WTC11 (cell line): ENCODE results near the gene WLS. TPM values are rescaled to one million over a fixed set of nuclear protein-coding genes. Genes with fewer than 3 reads are reported as not detected.

Experiments used
- ATAC-seq: fragments of 200-7000 bp; cut with Tn5 transposase; 2 replicates; pipeline ENCODE4 v1.10.0; 2021; ENCODE audit warnings: mild to moderate bottlenecking, moderate library complexity
- CTCF ChIA-PET: fragments of 300-600 bp; sonication (Branson Sonifier 250); formaldehyde crosslinking; loops from one replicate; lab custom pipeline; 2021; ENCODE audit warnings: antibody characterized with exemption; lab: Charles Lee
- POLR2A ChIA-PET: fragments of 350-600 bp; sonication (Branson Sonifier 250); formaldehyde crosslinking; loops from one replicate; lab custom pipeline; 2021; ENCODE audit warnings: antibody characterized with exemption; lab: Charles Lee
- DNase-seq: peaks from one replicate; pipeline ENCODE4 v3.0.0; 2021; ENCODE audit warnings: low spot score
- H3K27ac Mint-ChIP-seq: 2 replicates; pipeline ENCODE4 v1.8.0; 2021; ENCODE audit warnings: mixed read lengths
- H3K27me3 Mint-ChIP-seq: 2 replicates; pipeline ENCODE4 v1.8.0; 2021; ENCODE audit warnings: low read depth, mild to moderate bottlenecking, moderate library complexity, mixed read lengths
- H3K36me3 Mint-ChIP-seq: 2 replicates; pipeline ENCODE4 v1.8.0; 2021; ENCODE audit warnings: mixed read lengths
- H3K4me1 Mint-ChIP-seq: 2 replicates; pipeline ENCODE4 v1.8.0; 2022; ENCODE audit warnings: mixed read lengths
- H3K4me3 Mint-ChIP-seq: 2 replicates; pipeline ENCODE4 v1.8.0; 2021; ENCODE audit warnings: mild to moderate bottlenecking, moderate library complexity, mixed read lengths
- H3K9me3 Mint-ChIP-seq: 2 replicates; pipeline ENCODE4 v1.8.0; 2021; ENCODE audit warnings: mixed read lengths
- CBFB ChIP-seq: sonication (generic); formaldehyde crosslinking; IDR thresholded peaks from 2 replicates; pipeline ENCODE4 v1.8.1; 2022; ENCODE audit warnings: mild to moderate bottlenecking, low read depth, missing genetic modification reagents
- ELF4 ChIP-seq: sonication (generic); formaldehyde crosslinking; IDR thresholded peaks from 2 replicates; pipeline ENCODE4 v1.8.1; 2022; ENCODE audit warnings: low read depth, mild to moderate bottlenecking, moderate library complexity, missing genetic modification reagents
- GRHL2 ChIP-seq: fragments of 250-450 bp; sonication (Bioruptor Pico); IDR thresholded peaks from 2 replicates; pipeline ENCODE4 v1.8.0; 2022; ENCODE audit warnings: mild to moderate bottlenecking, moderate library complexity; ENCODE audit not compliant: insufficient replicate concordance, severe bottlenecking
- HMGA2 ChIP-seq: fragments of 250-450 bp; sonication (Bioruptor Pico); IDR thresholded peaks from 2 replicates; pipeline ENCODE4 v1.4.0; 2021; ENCODE audit warnings: mild to moderate bottlenecking, moderate library complexity
- NFE2L1 ChIP-seq: sonication (generic); formaldehyde crosslinking; IDR thresholded peaks from 2 replicates; pipeline ENCODE4 v1.8.1; 2023; ENCODE audit warnings: missing genetic modification reagents
- OVOL2 ChIP-seq: fragments of 250-450 bp; sonication (Bioruptor Pico); IDR thresholded peaks from 2 replicates; pipeline ENCODE4 v1.9.0; 2021; ENCODE audit warnings: mild to moderate bottlenecking, borderline replicate concordance
- SOX15 ChIP-seq: fragments of 250-450 bp; sonication (Bioruptor Pico); IDR thresholded peaks from 2 replicates; pipeline ENCODE4 v1.9.0; 2021; ENCODE audit warnings: mild to moderate bottlenecking
- TCF7 ChIP-seq: sonication (generic); formaldehyde crosslinking; IDR thresholded peaks from 2 replicates; pipeline ENCODE4 v1.8.0; 2022; ENCODE audit warnings: mild to moderate bottlenecking, low read depth, missing genetic modification reagents, moderate library complexity
- ZNF138 ChIP-seq: sonication (generic); formaldehyde crosslinking; conservative IDR thresholded peaks from 2 replicates; pipeline ENCODE4 v1.8.1; 2022; ENCODE audit warnings: mild to moderate bottlenecking, moderate library complexity, missing genetic modification reagents
- ZNF263 ChIP-seq: sonication (generic); formaldehyde crosslinking; IDR thresholded peaks from 2 replicates; pipeline ENCODE4 v1.8.1; 2022; ENCODE audit warnings: low read depth, mild to moderate bottlenecking, moderate library complexity, missing genetic modification reagents
- total RNA-seq: library from RNA; stranded (reverse); gene quantifications from 3 replicates; pipeline ENCODE4 v1.2.3, GENCODE V29; 2021
- TF ChIP-seq, protein P1 (sequence below): fragments of 250-450 bp; sonication (Bioruptor Pico); conservative IDR thresholded peaks from 2 replicates; pipeline ENCODE4 v1.9.0; 2021; ENCODE audit warnings: mild to moderate bottlenecking
- TF ChIP-seq, protein P2 (sequence below): sonication (generic); formaldehyde crosslinking; conservative IDR thresholded peaks from 2 replicates; pipeline ENCODE4 v1.8.1; 2023; ENCODE audit warnings: mild to moderate bottlenecking, low read depth, missing genetic modification reagents, moderate library complexity
- TF ChIP-seq, protein P3 (sequence below): sonication (generic); formaldehyde crosslinking; IDR thresholded peaks from 2 replicates; pipeline ENCODE4 v1.8.1; 2023; ENCODE audit warnings: mild to moderate bottlenecking, missing genetic modification reagents, moderate library complexity
- TF ChIP-seq, protein P4 (sequence below): sonication (generic); formaldehyde crosslinking; IDR thresholded peaks from 2 replicates; pipeline ENCODE4 v1.8.0; 2022; ENCODE audit warnings: mild to moderate bottlenecking, missing genetic modification reagents
- TF ChIP-seq, protein P5 (sequence below): fragments of 250-450 bp; sonication (Bioruptor Pico); IDR thresholded peaks from 2 replicates; pipeline ENCODE4 v1.8.0; 2021; ENCODE audit warnings: mild to moderate bottlenecking
- TF ChIP-seq, protein P6 (sequence below): sonication (generic); formaldehyde crosslinking; IDR thresholded peaks from 2 replicates; pipeline ENCODE4 v1.8.0; 2022; ENCODE audit warnings: missing genetic modification reagents
- TF ChIP-seq, protein P7 (sequence below): sonication (generic); formaldehyde crosslinking; IDR thresholded peaks from 2 replicates; pipeline ENCODE4 v1.8.0; 2023; ENCODE audit warnings: missing genetic modification reagents
- TF ChIP-seq, protein P8 (sequence below): sonication (generic); formaldehyde crosslinking; IDR thresholded peaks from 2 replicates; pipeline ENCODE4 v1.8.1; 2022; ENCODE audit warnings: missing genetic modification reagents, borderline replicate concordance

Gene WLS
- total RNA-seq, 1 experiment from 2014 or later: 4.5 TPM

DNA sequence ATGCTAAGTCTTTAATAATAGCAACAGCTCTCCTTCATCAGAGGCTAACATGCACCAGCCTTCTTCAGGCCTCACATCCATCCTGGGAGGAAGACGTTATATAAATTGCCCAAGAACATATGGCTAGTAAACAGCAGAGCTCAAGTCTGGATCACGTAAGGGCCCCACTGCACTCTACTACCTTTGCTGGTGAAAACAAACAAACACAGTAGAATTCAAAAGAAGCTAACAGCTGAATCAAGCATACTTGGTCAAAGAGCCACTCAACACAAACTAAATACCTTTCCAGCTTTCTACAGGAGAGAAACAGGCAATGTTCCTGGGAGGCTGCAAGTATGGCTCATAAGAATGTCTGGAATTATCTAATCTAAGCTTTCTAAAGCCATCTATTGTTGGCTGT, 66.0 kb downstream of the WLS start:
- DNase-seq (no peak), ATAC-seq (no peak)
- ChIA-PET POLR2A (interaction anchor here (0.5 kb wide), 1 partner anchor 112 kb away, joined by 4 read pairs; no protein-coding TSS in a partner anchor), CTCF (no interaction called here)
- no peak overlapping the region for H3K27ac Mint-ChIP-seq
- H3K9me3 Mint-ChIP-seq: peaks cover 8% of the 10 kb centered on the region
- TF ChIP-seq, protein P1, sequence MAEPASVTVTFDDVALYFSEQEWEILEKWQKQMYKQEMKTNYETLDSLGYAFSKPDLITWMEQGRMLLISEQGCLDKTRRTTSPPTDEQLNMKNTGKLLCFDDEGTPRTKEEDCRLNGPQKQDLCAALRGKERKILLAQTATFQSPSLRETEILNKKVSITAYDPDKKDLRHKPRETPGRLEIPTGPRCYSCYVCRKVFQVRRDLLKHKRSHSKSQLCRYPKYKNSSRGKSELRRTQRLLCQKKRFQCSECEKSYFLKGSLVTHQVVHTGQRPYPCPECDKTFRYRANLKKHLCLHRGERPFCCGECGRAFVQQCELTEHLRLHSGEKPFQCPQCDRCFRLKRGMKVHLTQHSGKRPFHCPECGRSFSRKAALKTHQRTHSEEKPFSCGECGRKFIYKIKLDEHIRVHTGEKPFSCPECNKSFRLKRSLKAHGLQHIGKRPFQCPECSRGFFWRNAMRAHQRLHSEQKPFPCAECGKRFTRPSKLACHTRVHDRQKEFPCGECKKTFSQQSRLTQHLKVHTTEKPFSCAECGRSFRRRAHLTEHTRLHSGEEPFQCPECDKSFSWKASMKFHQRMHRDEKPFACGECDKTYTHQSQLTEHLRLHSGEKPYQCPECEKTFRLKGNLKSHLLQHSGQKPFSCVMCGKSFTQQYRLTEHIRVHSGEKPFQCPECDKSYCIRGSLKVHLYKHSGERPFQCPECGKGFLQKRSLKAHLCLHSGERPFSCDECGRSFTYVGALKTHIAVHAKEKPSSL (CRISPR knock-in tag): no peak
- TF ChIP-seq, protein P2, sequence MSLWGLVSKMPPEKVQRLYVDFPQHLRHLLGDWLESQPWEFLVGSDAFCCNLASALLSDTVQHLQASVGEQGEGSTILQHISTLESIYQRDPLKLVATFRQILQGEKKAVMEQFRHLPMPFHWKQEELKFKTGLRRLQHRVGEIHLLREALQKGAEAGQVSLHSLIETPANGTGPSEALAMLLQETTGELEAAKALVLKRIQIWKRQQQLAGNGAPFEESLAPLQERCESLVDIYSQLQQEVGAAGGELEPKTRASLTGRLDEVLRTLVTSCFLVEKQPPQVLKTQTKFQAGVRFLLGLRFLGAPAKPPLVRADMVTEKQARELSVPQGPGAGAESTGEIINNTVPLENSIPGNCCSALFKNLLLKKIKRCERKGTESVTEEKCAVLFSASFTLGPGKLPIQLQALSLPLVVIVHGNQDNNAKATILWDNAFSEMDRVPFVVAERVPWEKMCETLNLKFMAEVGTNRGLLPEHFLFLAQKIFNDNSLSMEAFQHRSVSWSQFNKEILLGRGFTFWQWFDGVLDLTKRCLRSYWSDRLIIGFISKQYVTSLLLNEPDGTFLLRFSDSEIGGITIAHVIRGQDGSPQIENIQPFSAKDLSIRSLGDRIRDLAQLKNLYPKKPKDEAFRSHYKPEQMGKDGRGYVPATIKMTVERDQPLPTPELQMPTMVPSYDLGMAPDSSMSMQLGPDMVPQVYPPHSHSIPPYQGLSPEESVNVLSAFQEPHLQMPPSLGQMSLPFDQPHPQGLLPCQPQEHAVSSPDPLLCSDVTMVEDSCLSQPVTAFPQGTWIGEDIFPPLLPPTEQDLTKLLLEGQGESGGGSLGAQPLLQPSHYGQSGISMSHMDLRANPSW: no peak
- TF ChIP-seq HMGA2: no peak
- TF ChIP-seq NFE2L1 (CRISPR knock-in tag): no peak
- TF ChIP-seq, protein P3, sequence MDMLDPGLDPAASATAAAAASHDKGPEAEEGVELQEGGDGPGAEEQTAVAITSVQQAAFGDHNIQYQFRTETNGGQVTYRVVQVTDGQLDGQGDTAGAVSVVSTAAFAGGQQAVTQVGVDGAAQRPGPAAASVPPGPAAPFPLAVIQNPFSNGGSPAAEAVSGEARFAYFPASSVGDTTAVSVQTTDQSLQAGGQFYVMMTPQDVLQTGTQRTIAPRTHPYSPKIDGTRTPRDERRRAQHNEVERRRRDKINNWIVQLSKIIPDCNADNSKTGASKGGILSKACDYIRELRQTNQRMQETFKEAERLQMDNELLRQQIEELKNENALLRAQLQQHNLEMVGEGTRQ (CRISPR knock-in tag): no peak
- TF ChIP-seq ZNF263 (CRISPR knock-in tag): no peak
- TF ChIP-seq CBFB (CRISPR knock-in tag): no peak
- TF ChIP-seq ZNF138 (CRISPR knock-in tag): no peak
- TF ChIP-seq GRHL2 (CRISPR knock-in tag): no peak
- TF ChIP-seq SOX15 (CRISPR knock-in tag): no peak
- TF ChIP-seq, protein P4, sequence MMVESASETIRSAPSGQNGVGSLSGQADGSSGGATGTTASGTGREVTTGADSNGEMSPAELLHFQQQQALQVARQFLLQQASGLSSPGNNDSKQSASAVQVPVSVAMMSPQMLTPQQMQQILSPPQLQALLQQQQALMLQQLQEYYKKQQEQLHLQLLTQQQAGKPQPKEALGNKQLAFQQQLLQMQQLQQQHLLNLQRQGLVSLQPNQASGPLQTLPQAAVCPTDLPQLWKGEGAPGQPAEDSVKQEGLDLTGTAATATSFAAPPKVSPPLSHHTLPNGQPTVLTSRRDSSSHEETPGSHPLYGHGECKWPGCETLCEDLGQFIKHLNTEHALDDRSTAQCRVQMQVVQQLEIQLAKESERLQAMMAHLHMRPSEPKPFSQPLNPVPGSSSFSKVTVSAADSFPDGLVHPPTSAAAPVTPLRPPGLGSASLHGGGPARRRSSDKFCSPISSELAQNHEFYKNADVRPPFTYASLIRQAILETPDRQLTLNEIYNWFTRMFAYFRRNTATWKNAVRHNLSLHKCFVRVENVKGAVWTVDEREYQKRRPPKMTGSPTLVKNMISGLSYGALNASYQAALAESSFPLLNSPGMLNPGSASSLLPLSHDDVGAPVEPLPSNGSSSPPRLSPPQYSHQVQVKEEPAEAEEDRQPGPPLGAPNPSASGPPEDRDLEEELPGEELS (CRISPR knock-in tag): no peak
- no peak for TF ChIP-seq OVOL2 (CRISPR knock-in tag)
- TF ChIP-seq, protein P5, sequence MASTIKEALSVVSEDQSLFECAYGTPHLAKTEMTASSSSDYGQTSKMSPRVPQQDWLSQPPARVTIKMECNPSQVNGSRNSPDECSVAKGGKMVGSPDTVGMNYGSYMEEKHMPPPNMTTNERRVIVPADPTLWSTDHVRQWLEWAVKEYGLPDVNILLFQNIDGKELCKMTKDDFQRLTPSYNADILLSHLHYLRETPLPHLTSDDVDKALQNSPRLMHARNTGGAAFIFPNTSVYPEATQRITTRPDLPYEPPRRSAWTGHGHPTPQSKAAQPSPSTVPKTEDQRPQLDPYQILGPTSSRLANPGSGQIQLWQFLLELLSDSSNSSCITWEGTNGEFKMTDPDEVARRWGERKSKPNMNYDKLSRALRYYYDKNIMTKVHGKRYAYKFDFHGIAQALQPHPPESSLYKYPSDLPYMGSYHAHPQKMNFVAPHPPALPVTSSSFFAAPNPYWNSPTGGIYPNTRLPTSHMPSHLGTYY (CRISPR knock-in tag): no peak
- H3K4me3 Mint-ChIP-seq: no peak overlapping the region
- H3K27me3 Mint-ChIP-seq: no peaks in the 10 kb centered on the region; the same call in 1 of the 2 replicates
- H3K36me3 Mint-ChIP-seq: no peaks in the 10 kb centered on the region
- no peaks in the 10 kb centered on the region for H3K4me1 Mint-ChIP-seq

DNA sequence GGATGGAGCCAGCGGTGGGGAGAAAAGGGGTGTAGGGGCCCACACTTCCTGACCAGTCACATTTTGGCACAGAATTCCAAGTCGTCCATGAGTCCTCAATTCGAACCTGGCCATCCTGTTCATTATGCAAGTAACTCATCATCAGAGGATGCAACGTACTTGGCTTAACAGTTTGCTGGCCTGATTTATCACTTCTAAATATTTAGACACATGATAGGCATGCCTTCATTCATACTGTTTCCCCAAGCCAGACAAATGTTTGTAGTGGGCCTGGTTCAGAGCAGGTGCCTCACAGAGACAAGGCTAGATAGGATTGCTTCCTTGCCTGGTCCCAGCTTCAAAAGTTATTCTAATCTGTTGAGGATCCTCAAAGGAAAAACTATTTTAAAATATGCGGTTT, 66.7 kb downstream of the WLS start:
- Mint-ChIP-seq H3K27me3 (no peaks in the 10 kb centered on the region), H3K27ac (no peak overlapping the region), H3K9me3 (peaks cover 1% of the 10 kb centered on the region), H3K4me1 (no peaks in the 10 kb centered on the region), H3K36me3 (no peaks in the 10 kb centered on the region), H3K4me3 (no peak overlapping the region)
- DNase-seq: no peak
- ChIA-PET CTCF (no interaction called here), POLR2A (no interaction called here)
- ATAC-seq: no peak
- TF ChIP-seq, protein P6, sequence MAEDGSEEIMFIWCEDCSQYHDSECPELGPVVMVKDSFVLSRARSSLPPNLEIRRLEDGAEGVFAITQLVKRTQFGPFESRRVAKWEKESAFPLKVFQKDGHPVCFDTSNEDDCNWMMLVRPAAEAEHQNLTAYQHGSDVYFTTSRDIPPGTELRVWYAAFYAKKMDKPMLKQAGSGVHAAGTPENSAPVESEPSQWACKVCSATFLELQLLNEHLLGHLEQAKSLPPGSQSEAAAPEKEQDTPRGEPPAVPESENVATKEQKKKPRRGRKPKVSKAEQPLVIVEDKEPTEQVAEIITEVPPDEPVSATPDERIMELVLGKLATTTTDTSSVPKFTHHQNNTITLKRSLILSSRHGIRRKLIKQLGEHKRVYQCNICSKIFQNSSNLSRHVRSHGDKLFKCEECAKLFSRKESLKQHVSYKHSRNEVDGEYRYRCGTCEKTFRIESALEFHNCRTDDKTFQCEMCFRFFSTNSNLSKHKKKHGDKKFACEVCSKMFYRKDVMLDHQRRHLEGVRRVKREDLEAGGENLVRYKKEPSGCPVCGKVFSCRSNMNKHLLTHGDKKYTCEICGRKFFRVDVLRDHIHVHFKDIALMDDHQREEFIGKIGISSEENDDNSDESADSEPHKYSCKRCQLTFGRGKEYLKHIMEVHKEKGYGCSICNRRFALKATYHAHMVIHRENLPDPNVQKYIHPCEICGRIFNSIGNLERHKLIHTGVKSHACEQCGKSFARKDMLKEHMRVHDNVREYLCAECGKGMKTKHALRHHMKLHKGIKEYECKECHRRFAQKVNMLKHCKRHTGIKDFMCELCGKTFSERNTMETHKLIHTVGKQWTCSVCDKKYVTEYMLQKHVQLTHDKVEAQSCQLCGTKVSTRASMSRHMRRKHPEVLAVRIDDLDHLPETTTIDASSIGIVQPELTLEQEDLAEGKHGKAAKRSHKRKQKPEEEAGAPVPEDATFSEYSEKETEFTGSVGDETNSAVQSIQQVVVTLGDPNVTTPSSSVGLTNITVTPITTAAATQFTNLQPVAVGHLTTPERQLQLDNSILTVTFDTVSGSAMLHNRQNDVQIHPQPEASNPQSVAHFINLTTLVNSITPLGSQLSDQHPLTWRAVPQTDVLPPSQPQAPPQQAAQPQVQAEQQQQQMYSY (CRISPR knock-in tag): no peak
- TF ChIP-seq, protein P7, sequence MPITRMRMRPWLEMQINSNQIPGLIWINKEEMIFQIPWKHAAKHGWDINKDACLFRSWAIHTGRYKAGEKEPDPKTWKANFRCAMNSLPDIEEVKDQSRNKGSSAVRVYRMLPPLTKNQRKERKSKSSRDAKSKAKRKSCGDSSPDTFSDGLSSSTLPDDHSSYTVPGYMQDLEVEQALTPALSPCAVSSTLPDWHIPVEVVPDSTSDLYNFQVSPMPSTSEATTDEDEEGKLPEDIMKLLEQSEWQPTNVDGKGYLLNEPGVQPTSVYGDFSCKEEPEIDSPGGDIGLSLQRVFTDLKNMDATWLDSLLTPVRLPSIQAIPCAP (CRISPR knock-in tag): no peak
- TF ChIP-seq ELF4 (CRISPR knock-in tag) (no peak), GRHL2 (CRISPR knock-in tag) (no peak), TCF7 (CRISPR knock-in tag) (no peak)
- TF ChIP-seq, protein P8, sequence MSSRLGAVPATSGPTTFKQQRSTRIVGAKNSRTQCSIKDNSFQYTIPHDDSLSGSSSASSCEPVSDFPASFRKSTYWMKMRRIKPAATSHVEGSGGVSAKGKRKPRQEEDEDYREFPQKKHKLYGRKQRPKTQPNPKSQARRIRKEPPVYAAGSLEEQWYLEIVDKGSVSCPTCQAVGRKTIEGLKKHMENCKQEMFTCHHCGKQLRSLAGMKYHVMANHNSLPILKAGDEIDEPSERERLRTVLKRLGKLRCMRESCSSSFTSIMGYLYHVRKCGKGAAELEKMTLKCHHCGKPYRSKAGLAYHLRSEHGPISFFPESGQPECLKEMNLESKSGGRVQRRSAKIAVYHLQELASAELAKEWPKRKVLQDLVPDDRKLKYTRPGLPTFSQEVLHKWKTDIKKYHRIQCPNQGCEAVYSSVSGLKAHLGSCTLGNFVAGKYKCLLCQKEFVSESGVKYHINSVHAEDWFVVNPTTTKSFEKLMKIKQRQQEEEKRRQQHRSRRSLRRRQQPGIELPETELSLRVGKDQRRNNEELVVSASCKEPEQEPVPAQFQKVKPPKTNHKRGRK: no peak
